ENCODE measurements around the gene HIVEP2. TPM values are rescaled to one million over a fixed set of nuclear protein-coding genes. Genes with fewer than 3 reads are reported as not detected.

Gene HIVEP2
- total and polyA plus RNA-seq, 2 of the 4 experiments (the other 2 are of a cell fraction), result 4.3 to 11.3 TPM

DNA sequence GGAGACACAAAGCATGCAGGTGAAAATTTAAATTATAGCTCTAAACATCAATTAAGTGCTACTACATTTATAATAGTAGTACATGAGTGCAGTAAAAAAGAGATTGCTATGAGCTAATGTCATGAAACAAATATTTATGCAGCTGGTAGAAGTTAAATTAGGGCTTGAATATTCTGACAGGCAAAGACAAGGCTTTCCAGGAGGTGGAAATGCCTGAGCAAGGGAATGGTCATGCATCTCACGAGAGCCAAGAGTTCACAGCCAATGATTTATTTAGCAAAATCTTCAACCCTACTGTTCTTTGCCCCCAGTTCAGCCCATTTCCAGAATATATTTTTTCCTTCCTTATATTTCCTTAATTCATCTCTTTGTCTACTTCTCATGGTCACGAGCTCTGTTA lies 128.9 kb downstream of the HIVEP2 start:
- dilution Hi-C loops (cut with HindIII; ENCODE audit: low sequenced_read_pairs, unreplicated experiment), result no loop called here
- no peak overlapping the region for H2BK15ac ChIP-seq (ENCODE audit: low read depth, low read length)
- H3K14ac ChIP-seq (replicated peaks; ENCODE audit: low read depth, low read length), result no peak overlapping the region
- no peak overlapping the region for H2BK120ac ChIP-seq (ENCODE audit: low read depth, low read length)
- H3K36me3 ChIP-seq (ENCODE audit: control insufficient read depth, insufficient read depth, low read length), result no peaks in the 10 kb centered on the region
- BruUV-seq (replicated peaks), result no TSS peak
- no peak overlapping the region for H3K56ac ChIP-seq (ENCODE audit: extremely low read depth, insufficient read depth, low read length)
- H3K27ac ChIP-seq (ENCODE audit: insufficient read depth, low read length), result no peak overlapping the region
- H3K4me3 ChIP-seq (ENCODE audit: insufficient read depth, low read depth, low read length), result no peak overlapping the region
- H2AK5ac ChIP-seq (ENCODE audit: low read depth, low read length), result no peak overlapping the region
- no peaks in the 10 kb centered on the region for H3K9me3 ChIP-seq (ENCODE audit: control insufficient read depth, insufficient read depth, low read length)
- POLR2A ChIA-PET (ENCODE audit: unreplicated experiment), result no interaction called here
- H3K79me1 ChIP-seq (ENCODE audit: low read depth in 1 of 2, low read length in 2 of 2), result peaks cover 29 to 34% of the 10 kb centered on the region in 2 experiments; a peak in 3 of 4 replicates
- no peak overlapping the region for H3K18ac ChIP-seq (ENCODE audit: low read depth, low read length)
- CTCF ChIA-PET, result interaction anchor here (1.0 kb wide), 1 partner anchor 13 kb away, joined by 3 read pairs; no protein-coding TSS in a partner anchor
- no peak overlapping the region for H2AK9ac ChIP-seq (replicated peaks; ENCODE audit: low read depth, low read length, poor library complexity)
- in situ Hi-C loops (cut with MboI; ENCODE audit: low sequenced_read_pairs), result no loop called here
- H3K23ac ChIP-seq (ENCODE audit: low read depth, low read length), result no peak overlapping the region
- peaks cover 13% of the 10 kb centered on the region for H3K4me1 ChIP-seq (ENCODE audit: control insufficient read depth, insufficient read depth, low read length)
- H3K9me1 ChIP-seq (ENCODE audit: insufficient read depth, low read length), result peaks cover 4% of the 10 kb centered on the region
- no peak for TF ChIP-seq CEBPB (IDR thresholded peaks at IDR 0.05; ENCODE audit: low read depth, low read length)
- no peak for TF ChIP-seq POLR2A (IDR thresholded peaks at IDR 0.05; ENCODE audit: low read depth, low read length)
- TF ChIP-seq MAFK (IDR thresholded peaks at IDR 0.05; ENCODE audit: low read depth, low read length), result no peak
- no peak for TF ChIP-seq CHD1 (IDR thresholded peaks at IDR 0.05; ENCODE audit: low read depth, low read length)
- TF ChIP-seq, protein P1, sequence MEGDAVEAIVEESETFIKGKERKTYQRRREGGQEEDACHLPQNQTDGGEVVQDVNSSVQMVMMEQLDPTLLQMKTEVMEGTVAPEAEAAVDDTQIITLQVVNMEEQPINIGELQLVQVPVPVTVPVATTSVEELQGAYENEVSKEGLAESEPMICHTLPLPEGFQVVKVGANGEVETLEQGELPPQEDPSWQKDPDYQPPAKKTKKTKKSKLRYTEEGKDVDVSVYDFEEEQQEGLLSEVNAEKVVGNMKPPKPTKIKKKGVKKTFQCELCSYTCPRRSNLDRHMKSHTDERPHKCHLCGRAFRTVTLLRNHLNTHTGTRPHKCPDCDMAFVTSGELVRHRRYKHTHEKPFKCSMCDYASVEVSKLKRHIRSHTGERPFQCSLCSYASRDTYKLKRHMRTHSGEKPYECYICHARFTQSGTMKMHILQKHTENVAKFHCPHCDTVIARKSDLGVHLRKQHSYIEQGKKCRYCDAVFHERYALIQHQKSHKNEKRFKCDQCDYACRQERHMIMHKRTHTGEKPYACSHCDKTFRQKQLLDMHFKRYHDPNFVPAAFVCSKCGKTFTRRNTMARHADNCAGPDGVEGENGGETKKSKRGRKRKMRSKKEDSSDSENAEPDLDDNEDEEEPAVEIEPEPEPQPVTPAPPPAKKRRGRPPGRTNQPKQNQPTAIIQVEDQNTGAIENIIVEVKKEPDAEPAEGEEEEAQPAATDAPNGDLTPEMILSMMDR (conservative IDR thresholded peaks at IDR 0.05; ENCODE audit: low read depth, low read length), result no peak
- no peak for TF ChIP-seq MAZ (IDR thresholded peaks at IDR 0.05; ENCODE audit: borderline replicate concordance, low read depth, low read length)
- TF ChIP-seq RAD21 (IDR thresholded peaks at IDR 0.05; ENCODE audit: low read length), result no peak
- no peak for TF ChIP-seq BHLHE40 (IDR thresholded peaks at IDR 0.05; ENCODE audit: low read depth, low read length)
- no peak for TF ChIP-seq SMC3 (IDR thresholded peaks at IDR 0.05; ENCODE audit: low read depth, low read length)
- TF ChIP-seq MXI1 (IDR thresholded peaks at IDR 0.05; ENCODE audit: borderline replicate concordance, low read depth, low read length), result no peak
- TF ChIP-seq, protein P2, sequence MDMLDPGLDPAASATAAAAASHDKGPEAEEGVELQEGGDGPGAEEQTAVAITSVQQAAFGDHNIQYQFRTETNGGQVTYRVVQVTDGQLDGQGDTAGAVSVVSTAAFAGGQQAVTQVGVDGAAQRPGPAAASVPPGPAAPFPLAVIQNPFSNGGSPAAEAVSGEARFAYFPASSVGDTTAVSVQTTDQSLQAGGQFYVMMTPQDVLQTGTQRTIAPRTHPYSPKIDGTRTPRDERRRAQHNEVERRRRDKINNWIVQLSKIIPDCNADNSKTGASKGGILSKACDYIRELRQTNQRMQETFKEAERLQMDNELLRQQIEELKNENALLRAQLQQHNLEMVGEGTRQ (IDR thresholded peaks at IDR 0.05; ENCODE audit: low read depth, low read length), result no peak
- no peak for TF ChIP-seq RCOR1 (IDR thresholded peaks at IDR 0.05; ENCODE audit: insufficient replicate concordance, low read length)
- TF ChIP-seq, protein P3, sequence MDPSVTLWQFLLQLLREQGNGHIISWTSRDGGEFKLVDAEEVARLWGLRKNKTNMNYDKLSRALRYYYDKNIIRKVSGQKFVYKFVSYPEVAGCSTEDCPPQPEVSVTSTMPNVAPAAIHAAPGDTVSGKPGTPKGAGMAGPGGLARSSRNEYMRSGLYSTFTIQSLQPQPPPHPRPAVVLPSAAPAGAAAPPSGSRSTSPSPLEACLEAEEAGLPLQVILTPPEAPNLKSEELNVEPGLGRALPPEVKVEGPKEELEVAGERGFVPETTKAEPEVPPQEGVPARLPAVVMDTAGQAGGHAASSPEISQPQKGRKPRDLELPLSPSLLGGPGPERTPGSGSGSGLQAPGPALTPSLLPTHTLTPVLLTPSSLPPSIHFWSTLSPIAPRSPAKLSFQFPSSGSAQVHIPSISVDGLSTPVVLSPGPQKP (IDR thresholded peaks at IDR 0.05; ENCODE audit: borderline replicate concordance, low read depth, low read length), result no peak
- no peak for TF ChIP-seq NFE2L2 (IDR thresholded peaks at IDR 0.05; ENCODE audit: low read depth, low read length)
- TF ChIP-seq RFX5 (IDR thresholded peaks at IDR 0.05; ENCODE audit: low read depth, low read length), result no peak
- no peak for TF ChIP-seq FOS (IDR thresholded peaks at IDR 0.05; ENCODE audit: low read depth, low read length)
- no peak overlapping the region for H3K4me2 ChIP-seq (ENCODE audit: low read depth, low read length)
- no peak overlapping the region for H4K5ac ChIP-seq (ENCODE audit: low read depth, low read length)
- no peaks in the 10 kb centered on the region for H3K27me3 ChIP-seq (ENCODE audit: control insufficient read depth, insufficient read depth, low read length)
- intact Hi-C loops (cut with micrococcal nuclease), result no loop called here
- no peak overlapping the region for H3K9ac ChIP-seq (ENCODE audit: low read depth, low read length)
- H4K20me1 ChIP-seq (ENCODE audit: insufficient read depth, low read length), result no peaks in the 10 kb centered on the region
- WGBS, 2 experiments (ENCODE audit: extremely low coverage in 2 of 2, insufficient read length in 1 of 2), result 50% methylated on average over 1 of the region's 2 CpGs; no CpG with 5 or more reads in 1 of the 2 experiments
- ATAC-seq (ENCODE audit: low read depth), result peak; percentile 58
- H2BK5ac ChIP-seq (ENCODE audit: low read depth, low read length, poor library complexity, severe bottlenecking), result no peak overlapping the region
- H4K8ac ChIP-seq (ENCODE audit: low read depth in 2 of 2, low read length in 2 of 2), result no peak overlapping the region
- H4K91ac ChIP-seq (ENCODE audit: insufficient read depth, low read depth, low read length), result no peak overlapping the region
- no peak overlapping the region for H2BK20ac ChIP-seq (ENCODE audit: low read depth, low read length)
- peak; percentile 56 for DNase-seq
- no peak overlapping the region for H3K4ac ChIP-seq (ENCODE audit: low read depth, low read length)
- H2AFZ ChIP-seq (replicated peaks; ENCODE audit: low read length, poor library complexity), result no peak overlapping the region
